ENCODE measurements around the gene SRGAP3.

The SRGAP3 gene

GRCh38 chr3:9012521-9012920 lies 236.9 kb downstream of the SRGAP3 start:
- Histone ChIP-seq H3K27me3 (ENCODE audit: control insufficient read depth in 5 of 5, insufficient read depth in 4 of 5, low read length in 5 of 5) (no peaks in the 10 kb centered on the region), H3K9me3 (ENCODE audit: control insufficient read depth in 5 of 5, low read length in 5 of 5) (no peaks in the 10 kb centered on the region), H3K36me3 (ENCODE audit: control insufficient read depth in 5 of 5, insufficient read depth in 5 of 5, low read length in 5 of 5) (peaks cover 0 to 13% (median 0%) of the 10 kb centered on the region in 5 donors), H3K9ac (ENCODE audit: low read length in 5 of 5) (no peak overlapping the region), H3K4me1 (ENCODE audit: control insufficient read depth in 5 of 5, insufficient read depth in 5 of 5, low read length in 5 of 5) (peaks cover 0 to 19% (median 11%) of the 10 kb centered on the region in 5 donors), H3K27ac (ENCODE audit: low read depth, low read length) (no peak overlapping the region), H3K4me3 (ENCODE audit: low read depth in 1 of 5, low read length in 5 of 5) (no peak overlapping the region)

GRCh38 chr3:9009976-9010545 lies 239.4 kb downstream of the SRGAP3 start:
- H3K4me3 ChIP-seq (ENCODE audit: low read depth in 1 of 5, low read length in 5 of 5), result no peak overlapping the region
- H3K36me3 ChIP-seq (ENCODE audit: control insufficient read depth in 5 of 5, insufficient read depth in 5 of 5, low read length in 5 of 5), result peaks cover 0 to 13% (median 0%) of the 10 kb centered on the region in 5 donors
- no peaks in the 10 kb centered on the region for H3K27me3 ChIP-seq (ENCODE audit: control insufficient read depth in 5 of 5, insufficient read depth in 4 of 5, low read length in 5 of 5)
- H3K27ac ChIP-seq (ENCODE audit: low read depth, low read length), result no peak overlapping the region
- H3K4me1 ChIP-seq (ENCODE audit: control insufficient read depth in 5 of 5, insufficient read depth in 5 of 5, low read length in 5 of 5), result peaks cover 0 to 15% (median 9%) of the 10 kb centered on the region in 5 donors
- H3K9me3 ChIP-seq (ENCODE audit: control insufficient read depth in 5 of 5, low read length in 5 of 5), result no peaks in the 10 kb centered on the region
- no peak overlapping the region for H3K9ac ChIP-seq (ENCODE audit: low read length in 5 of 5)

- H3K9ac ChIP-seq (ENCODE audit: low read length in 5 of 5), result no peak overlapping the region
- H3K4me3 ChIP-seq (ENCODE audit: low read depth in 1 of 5, low read length in 5 of 5), result no peak overlapping the region
- peaks cover 0 to 6% (median 5%) of the 10 kb centered on the region in 5 donors for H3K4me1 ChIP-seq (ENCODE audit: control insufficient read depth in 5 of 5, insufficient read depth in 5 of 5, low read length in 5 of 5)
- H3K9me3 ChIP-seq (ENCODE audit: control insufficient read depth in 5 of 5, low read length in 5 of 5), result no peaks in the 10 kb centered on the region
- H3K27ac ChIP-seq (ENCODE audit: low read depth, low read length), result no peak overlapping the region
- H3K36me3 ChIP-seq (ENCODE audit: control insufficient read depth in 5 of 5, insufficient read depth in 5 of 5, low read length in 5 of 5), result peaks cover 0 to 13% (median 0%) of the 10 kb centered on the region in 5 donors
- H3K27me3 ChIP-seq (ENCODE audit: control insufficient read depth in 5 of 5, insufficient read depth in 4 of 5, low read length in 5 of 5), result no peaks in the 10 kb centered on the region
These were observed 240.7 kb downstream of the SRGAP3 start for GRCh38 chr3:9008550-9009255.

GRCh38 chr3:9007928-9008327 lies 241.5 kb downstream of the SRGAP3 start:
- Histone ChIP-seq H3K27ac (ENCODE audit: low read depth, low read length) (no peak overlapping the region), H3K27me3 (ENCODE audit: control insufficient read depth in 5 of 5, insufficient read depth in 4 of 5, low read length in 5 of 5) (no peaks in the 10 kb centered on the region), H3K4me1 (ENCODE audit: control insufficient read depth in 5 of 5, insufficient read depth in 5 of 5, low read length in 5 of 5) (peaks cover 0 to 6% (median 5%) of the 10 kb centered on the region in 5 donors), H3K9ac (ENCODE audit: low read length in 5 of 5) (no peak overlapping the region), H3K4me3 (ENCODE audit: low read depth in 1 of 5, low read length in 5 of 5) (no peak overlapping the region), H3K9me3 (ENCODE audit: control insufficient read depth in 5 of 5, low read length in 5 of 5) (no peaks in the 10 kb centered on the region), H3K36me3 (ENCODE audit: control insufficient read depth in 5 of 5, insufficient read depth in 5 of 5, low read length in 5 of 5) (peaks cover 0 to 7% (median 0%) of the 10 kb centered on the region in 5 donors)

- Histone ChIP-seq H3K27ac (ENCODE audit: low read depth, low read length) (no peak overlapping the region), H3K4me1 (ENCODE audit: control insufficient read depth in 5 of 5, insufficient read depth in 5 of 5, low read length in 5 of 5) (peaks cover 0 to 6% (median 5%) of the 10 kb centered on the region in 5 donors), H3K27me3 (ENCODE audit: control insufficient read depth in 5 of 5, insufficient read depth in 4 of 5, low read length in 5 of 5) (no peaks in the 10 kb centered on the region), H3K4me3 (ENCODE audit: low read depth in 1 of 5, low read length in 5 of 5) (no peak overlapping the region), H3K36me3 (ENCODE audit: control insufficient read depth in 5 of 5, insufficient read depth in 5 of 5, low read length in 5 of 5) (peaks cover 0 to 5% (median 0%) of the 10 kb centered on the region in 5 donors), H3K9me3 (ENCODE audit: control insufficient read depth in 5 of 5, low read length in 5 of 5) (no peaks in the 10 kb centered on the region), H3K9ac (ENCODE audit: low read length in 5 of 5) (no peak overlapping the region)
These were observed 242.2 kb downstream of the SRGAP3 start for GRCh38 chr3:9007213-9007612.

GRCh38 chr3:9000041-9000440 lies 249.4 kb downstream of the SRGAP3 start:
- Histone ChIP-seq H3K27me3 (ENCODE audit: control insufficient read depth in 5 of 5, insufficient read depth in 4 of 5, low read length in 5 of 5) (no peaks in the 10 kb centered on the region), H3K4me3 (ENCODE audit: low read depth in 1 of 5, low read length in 5 of 5) (no peak overlapping the region), H3K36me3 (ENCODE audit: control insufficient read depth in 5 of 5, insufficient read depth in 5 of 5, low read length in 5 of 5) (no peaks in the 10 kb centered on the region), H3K27ac (ENCODE audit: low read depth, low read length) (no peak overlapping the region), H3K9me3 (ENCODE audit: control insufficient read depth in 5 of 5, low read length in 5 of 5) (no peaks in the 10 kb centered on the region), H3K9ac (ENCODE audit: low read length in 5 of 5) (no peak overlapping the region), H3K4me1 (ENCODE audit: control insufficient read depth in 5 of 5, insufficient read depth in 5 of 5, low read length in 5 of 5) (peaks cover 0 to 13% (median 12%) of the 10 kb centered on the region in 5 donors)

GRCh38 chr3:8997151-8997550 lies 252.3 kb downstream of the SRGAP3 start:
- Histone ChIP-seq H3K9ac (ENCODE audit: low read length in 5 of 5) (peak overlapping the region in 1 of 5 donors; percentile 65), H3K27ac (ENCODE audit: low read depth, low read length) (no peak overlapping the region), H3K27me3 (ENCODE audit: control insufficient read depth in 5 of 5, insufficient read depth in 4 of 5, low read length in 5 of 5) (no peaks in the 10 kb centered on the region), H3K9me3 (ENCODE audit: control insufficient read depth in 5 of 5, low read length in 5 of 5) (no peaks in the 10 kb centered on the region), H3K4me3 (ENCODE audit: low read depth in 1 of 5, low read length in 5 of 5) (no peak overlapping the region), H3K36me3 (ENCODE audit: control insufficient read depth in 5 of 5, insufficient read depth in 5 of 5, low read length in 5 of 5) (no peaks in the 10 kb centered on the region), H3K4me1 (ENCODE audit: control insufficient read depth in 5 of 5, insufficient read depth in 5 of 5, low read length in 5 of 5) (peaks cover 0 to 13% (median 12%) of the 10 kb centered on the region in 5 donors)

GRCh38 chr3:8996681-8997121 lies 252.7 kb downstream of the SRGAP3 start:
- Histone ChIP-seq H3K27ac (ENCODE audit: low read depth, low read length) (no peak overlapping the region), H3K9ac (ENCODE audit: low read length in 5 of 5) (peak overlapping the region in 1 of 5 donors; percentile 65), H3K9me3 (ENCODE audit: control insufficient read depth in 5 of 5, low read length in 5 of 5) (no peaks in the 10 kb centered on the region), H3K4me3 (ENCODE audit: low read depth in 1 of 5, low read length in 5 of 5) (peak overlapping the region in 1 of 5 donors; percentile 39), H3K27me3 (ENCODE audit: control insufficient read depth in 5 of 5, insufficient read depth in 4 of 5, low read length in 5 of 5) (no peaks in the 10 kb centered on the region), H3K36me3 (ENCODE audit: control insufficient read depth in 5 of 5, insufficient read depth in 5 of 5, low read length in 5 of 5) (no peaks in the 10 kb centered on the region), H3K4me1 (ENCODE audit: control insufficient read depth in 5 of 5, insufficient read depth in 5 of 5, low read length in 5 of 5) (peaks cover 0 to 13% (median 12%) of the 10 kb centered on the region in 5 donors)

GRCh38 chr3:8996216-8996615 lies 253.2 kb downstream of the SRGAP3 start:
- Histone ChIP-seq H3K27me3 (ENCODE audit: control insufficient read depth in 5 of 5, insufficient read depth in 4 of 5, low read length in 5 of 5) (no peaks in the 10 kb centered on the region), H3K4me3 (ENCODE audit: low read depth in 1 of 5, low read length in 5 of 5) (no peak overlapping the region), H3K4me1 (ENCODE audit: control insufficient read depth in 5 of 5, insufficient read depth in 5 of 5, low read length in 5 of 5) (peaks cover 0 to 13% (median 12%) of the 10 kb centered on the region in 5 donors), H3K9ac (ENCODE audit: low read length in 5 of 5) (no peak overlapping the region), H3K36me3 (ENCODE audit: control insufficient read depth in 5 of 5, insufficient read depth in 5 of 5, low read length in 5 of 5) (peaks cover 0 to 5% (median 0%) of the 10 kb centered on the region in 5 donors), H3K9me3 (ENCODE audit: control insufficient read depth in 5 of 5, low read length in 5 of 5) (no peaks in the 10 kb centered on the region), H3K27ac (ENCODE audit: low read depth, low read length) (no peak overlapping the region)

- H3K36me3 ChIP-seq (ENCODE audit: control insufficient read depth in 5 of 5, insufficient read depth in 5 of 5, low read length in 5 of 5), result peaks cover 0 to 8% (median 0%) of the 10 kb centered on the region in 5 donors
- no peak overlapping the region for H3K27ac ChIP-seq (ENCODE audit: low read depth, low read length)
- H3K9me3 ChIP-seq (ENCODE audit: control insufficient read depth in 5 of 5, low read length in 5 of 5), result no peaks in the 10 kb centered on the region
- H3K4me3 ChIP-seq (ENCODE audit: low read depth in 1 of 5, low read length in 5 of 5), result no peak overlapping the region
- no peak overlapping the region for H3K9ac ChIP-seq (ENCODE audit: low read length in 5 of 5)
- H3K4me1 ChIP-seq (ENCODE audit: control insufficient read depth in 5 of 5, insufficient read depth in 5 of 5, low read length in 5 of 5), result peaks cover 0 to 13% (median 12%) of the 10 kb centered on the region in 5 donors
- H3K27me3 ChIP-seq (ENCODE audit: control insufficient read depth in 5 of 5, insufficient read depth in 4 of 5, low read length in 5 of 5), result no peaks in the 10 kb centered on the region
These were observed 255.2 kb downstream of the SRGAP3 start for GRCh38 chr3:8994226-8994625.
